K562 (cell line): ENCODE results near the gene GINS2. TPM values are rescaled to one million over a fixed set of nuclear protein-coding genes. Genes with fewer than 3 reads are reported as not detected.

Source experiments
- ATAC-seq: fragments of 200-7000 bp; cut with Tn5 transposase; 3 replicates; pipeline ENCODE4 v1.9.1; 2020; ENCODE audit warnings: moderate library complexity
- BruUV-seq: library from RNA; stranded (reverse); fragments of 400-500 nt; replicated peaks from 2 replicates; lab custom pipeline; 2021; lab: Mats Ljungman, UMichigan
- CTCF ChIA-PET: fragments of 300-600 bp; formaldehyde crosslinking; extraction: SDS; loops from one replicate; lab custom pipeline; 2021; ENCODE audit warnings: low intra/inter-chr PET ratio; lab: Yijun Ruan, JAX
- POLR2A ChIA-PET: fragments of 300-600, 350-650 bp; sonication (Branson Sonifier 250); formaldehyde crosslinking; extraction: SDS; loops from one replicate; lab custom pipeline; 2021; ENCODE audit warnings: antibody characterized with exemption, inconsistent platforms; lab: Yijun Ruan, JAX
- DNase-seq, 4 experiments: peaks; one replicate each; pipeline versions ENCODE4 v3.0.0 to v3.0.0-alpha.2; 2011 to 2018; ENCODE audit warnings: low spot score in 3 of 4, mixed read lengths in 3 of 4; ENCODE audit errors: extremely low read depth in 1 of 4
- FAIRE-seq: peaks from 2 replicates; lab custom pipeline; 2011; peaks lifted over from hg19 to GRCh38; lab: Jason Lieb, UNC
- H2AFZ ChIP-seq: 2 replicates; pipeline ENCODE4 v1.6.0; 2011; ENCODE audit warnings: low read depth, low read length, control low read depth, inconsistent platforms
- H3K27ac ChIP-seq: fragments of 200-600 bp; 3 replicates; pipeline ENCODE4 v1.8.0; 2011; ENCODE audit warnings: low read depth, mild to moderate bottlenecking, control low read depth, inconsistent platforms, low read length, moderate library complexity, mixed read lengths; ENCODE audit errors: extremely low read depth
- H3K27me3 ChIP-seq, 2 experiments: fragments of 300-600 bp in 1 of 2; 2 replicates in 1 of 2; 3 replicates in 1 of 2; pipeline versions ENCODE4 v1.6.0 to v1.8.0; 2011; ENCODE audit warnings: inconsistent platforms in 2 of 2, low read length in 2 of 2, mild to moderate bottlenecking in 1 of 2, mixed read lengths in 1 of 2, moderate library complexity in 1 of 2; ENCODE audit not compliant: control insufficient read depth in 2 of 2, insufficient read depth in 2 of 2
- H3K36me3 ChIP-seq: fragments of 300-600 bp; 3 replicates; pipeline ENCODE4 v1.8.0; 2011; ENCODE audit warnings: mild to moderate bottlenecking, low read length, inconsistent platforms; ENCODE audit not compliant: control insufficient read depth, insufficient read depth
- H3K4me1 ChIP-seq, 2 experiments: fragments of 200-600 bp in 1 of 2; replicated peaks in 1 of 2; 2 replicates in 1 of 2; 3 replicates in 1 of 2; pipeline versions ENCODE4 v1.5.1 to v1.8.0; 2011; ENCODE audit warnings: inconsistent platforms in 2 of 2, low read length in 2 of 2, mild to moderate bottlenecking in 1 of 2, mixed read lengths in 1 of 2, moderate library complexity in 1 of 2; ENCODE audit not compliant: control insufficient read depth in 2 of 2, insufficient read depth in 2 of 2
- H3K4me2 ChIP-seq: 2 replicates; pipeline ENCODE4 v1.6.1; 2011; ENCODE audit warnings: low read length, control low read depth, inconsistent platforms, mixed read lengths; ENCODE audit not compliant: insufficient read depth
- H3K4me3 ChIP-seq: fragments of 200-600 bp; sonication (generic), shearing (Covaris generic); 2 replicates; pipeline ENCODE4 v1.5.1; 2016; ENCODE audit warnings: control low read depth, inconsistent platforms
- H3K79me2 ChIP-seq: fragments of 200-600 bp; 3 replicates; pipeline ENCODE4 v1.8.0; 2011; ENCODE audit warnings: low read length, inconsistent platforms; ENCODE audit not compliant: control insufficient read depth, insufficient read depth
- H3K9ac ChIP-seq, 2 experiments: 2 replicates each; pipeline versions ENCODE4 v1.6.0 to v1.6.1; 2011; ENCODE audit warnings: low read depth in 2 of 2, low read length in 2 of 2, control low read depth in 1 of 2, inconsistent platforms in 1 of 2, mild to moderate bottlenecking in 1 of 2, mixed read lengths in 1 of 2; ENCODE audit not compliant: insufficient read depth in 1 of 2
- H3K9me1 ChIP-seq: one replicate; pipeline ENCODE4 v1.6.0; 2011; ENCODE audit warnings: inconsistent platforms, mild to moderate bottlenecking, low read length, moderate library complexity; ENCODE audit not compliant: control insufficient read depth, insufficient read depth
- H3K9me3 ChIP-seq: replicated peaks from 2 replicates; pipeline ENCODE4 v1.5.1; 2011; ENCODE audit warnings: low read depth, low read length, inconsistent platforms; ENCODE audit not compliant: control insufficient read depth, insufficient read depth
- H4K20me1 ChIP-seq: replicated peaks from 2 replicates; pipeline ENCODE4 v1.6.1; 2011; ENCODE audit warnings: low read length, inconsistent platforms, mixed read lengths; ENCODE audit not compliant: control insufficient read depth, insufficient read depth
- BACH1 ChIP-seq: fragments of 200-800 bp; sonication (Bioruptor generic); IDR thresholded peaks from 2 replicates; pipeline ENCODE4 v1.6.1; 2016; ENCODE audit warnings: missing genetic modification characterization, missing compliant biosample characterization
- BMI1 ChIP-seq: fragments of 150-350 bp; IDR thresholded peaks from 2 replicates; pipeline ENCODE4 v1.6.1; 2014; ENCODE audit warnings: low read length
- CUX1 ChIP-seq: fragments of 200-800 bp; sonication (Bioruptor generic); IDR thresholded peaks from 2 replicates; pipeline ENCODE4 v1.6.1; 2016; ENCODE audit warnings: missing genetic modification characterization, missing compliant biosample characterization
- KAT2B ChIP-seq: IDR thresholded peaks from one replicate; pipeline ENCODE4 v1.6.1; 2012; ENCODE audit warnings: low read depth, mild to moderate bottlenecking, control low read depth, inconsistent platforms, low read length, moderate library complexity
- MTA3 ChIP-seq: fragments of 450-650 bp; formaldehyde crosslinking; IDR thresholded peaks from 2 replicates; pipeline ENCODE4 v1.6.1; 2017; ENCODE audit warnings: mild to moderate bottlenecking, borderline replicate concordance
- POLR2A ChIP-seq: fragments of 450-650 bp; conservative IDR thresholded peaks from 2 replicates; pipeline ENCODE4 v1.6.1; 2016
- POLR2B ChIP-seq: fragments of 450-650 bp; IDR thresholded peaks from 2 replicates; pipeline ENCODE4 v1.6.1; 2018; ENCODE audit warnings: low read depth; ENCODE audit not compliant: partially characterized antibody
- RBM22 ChIP-seq: fragments of 200-400 bp; formaldehyde crosslinking; IDR thresholded peaks from 2 replicates; pipeline ENCODE4 v1.6.1; 2018; ENCODE audit warnings: low read length, low read depth; ENCODE audit not compliant: poor library complexity, severe bottlenecking
- RBM25 ChIP-seq: fragments of 200-400 bp; formaldehyde crosslinking; IDR thresholded peaks from 2 replicates; pipeline ENCODE4 v1.6.1; 2018; ENCODE audit warnings: low read length, low read depth, moderate library complexity; ENCODE audit not compliant: severe bottlenecking
- STAG1 ChIP-seq: sonication (generic); formaldehyde crosslinking; IDR thresholded peaks from 2 replicates; pipeline ENCODE4 v1.5.0; 2020; ENCODE audit warnings: missing genetic modification reagents, borderline replicate concordance
- STAT5B ChIP-seq: fragments of 250-450 bp; sonication (Bioruptor Pico); IDR thresholded peaks from 2 replicates; pipeline ENCODE4 v1.8.0; 2021; ENCODE audit warnings: mild to moderate bottlenecking, inconsistent platforms
- TAF15 ChIP-seq: fragments of 200-400 bp; formaldehyde crosslinking; IDR thresholded peaks from 2 replicates; pipeline ENCODE4 v1.6.1; 2017; ENCODE audit warnings: mild to moderate bottlenecking, low read depth, low read length, moderate library complexity
- TBP ChIP-seq: optimal IDR thresholded peaks from 2 replicates; pipeline ENCODE3; 2011; ENCODE audit warnings: low read depth, low read length, improper control_type of control experiment
- ZNF12 ChIP-seq: sonication (generic); formaldehyde crosslinking; IDR thresholded peaks from 2 replicates; pipeline ENCODE4 v1.4.0; 2020; ENCODE audit warnings: mild to moderate bottlenecking, missing genetic modification reagents
- WGBS: fragments of 100-300 bp; shearing (Covaris generic); methylation state at CpG from one replicate; pipeline ENCODE4 v1.1.6; 2016; ENCODE audit warnings: low coverage, mixed read lengths; ENCODE audit not compliant: insufficient coverage; ENCODE audit errors: missing lambda C conversion rate; 5-methylcytosine and 5-hydroxymethylcytosine counted together
- in situ Hi-C: fragments of 300-500 bp; cut with MboI; formaldehyde crosslinking; loops from 4 replicates; pipeline ENCODE4 v1.15.0; 2018; ENCODE audit warnings: inconsistent platforms, mixed read lengths
- intact Hi-C: fragments of 100-400 bp; cut with micrococcal nuclease; formaldehyde crosslinking; loops from 2 replicates; pipeline ENCODE4 v1.14.2; 2022
- polyA plus RNA-seq, 8 experiments: library from polyadenylated mRNA; depleted of rRNA in 4 of 8; stranded (reverse) in 5 of 8; unstranded in 3 of 8; fragments of >200 nt; fragmentation: Nextera tagmentation in 2 of 8; fragmentation: Illumina TruSeq in 1 of 8; extraction: Ambion mirVana in 2 of 8; extraction: Trizol in 1 of 8; gene quantifications; 2 replicates each; pipeline versions ENCODE4 v1.2.1 to v1.2.3, GENCODE V29; 2011 to 2014; ENCODE audit warnings: inconsistent platforms in 1 of 8, missing spikeins in 1 of 8
- total RNA-seq, 7 experiments: library from RNA; depleted of rRNA in 6 of 7; stranded (reverse); fragments of >200 nt in 6 of 7; fragmentation: Illumina TruSeq in 2 of 7; extraction: Trizol in 2 of 7; gene quantifications; 2 replicates each; pipeline versions ENCODE4 v1.2.1 to v1.2.3, GENCODE V29; 2011 to 2021; ENCODE audit warnings: low replicate concordance in 1 of 7

Gene GINS2
- total and polyA plus RNA-seq, 9 of the 15 experiments (the other 6 are each of a cell fraction or from before 2014, with no cell fraction given): 40.4 to 76.2 (median 44.6) TPM

DNA sequence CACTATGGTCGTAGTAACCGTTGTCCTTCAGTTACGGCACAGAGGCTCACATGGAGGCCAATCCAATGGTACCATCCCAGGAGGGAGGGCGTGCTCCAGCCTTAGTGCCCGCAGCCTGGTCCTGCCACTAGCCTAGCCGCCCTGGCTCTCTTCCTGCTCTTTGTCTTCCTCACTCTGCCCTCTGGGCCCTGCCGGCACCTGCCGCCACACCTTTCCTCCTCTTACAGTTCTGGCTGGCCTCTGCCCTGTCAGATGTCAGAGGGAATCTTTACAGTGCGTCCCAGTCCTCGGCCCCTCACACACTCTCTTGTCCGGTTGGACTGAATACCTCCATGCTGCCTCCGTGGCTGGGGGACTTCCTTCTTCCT, 23.4 kb downstream of the GINS2 start:
- 96% methylated on average over 11 of the region's 12 CpGs for WGBS

GRCh38 chr16:85664580-85665372, 24.0 kb downstream of the GINS2 start:
- Histone ChIP-seq H3K36me3 (peaks cover 99% of the 10 kb centered on the region), H3K4me2 (no peak overlapping the region)
- no TSS peak for BruUV-seq
- TF ChIP-seq CUX1 (CRISPR knock-in tag) (no peak), TBP (no peak), BACH1 (no peak), RBM25 (no peak), POLR2B (no peak)

More for the DNA sequence above, 23.4 kb downstream of the GINS2 start:
- in situ Hi-C loops: no loop called here
- peaks cover 16% of the 10 kb centered on the region; the same call in 2 of the 3 replicates for H3K79me2 ChIP-seq
- H3K27me3 ChIP-seq: no peaks in the 10 kb centered on the region
- FAIRE-seq: no peak
- H3K9me3 ChIP-seq: no peaks in the 10 kb centered on the region
- peaks cover 0 to 8% of the 10 kb centered on the region in 2 experiments; a peak in 1 of 5 replicates for H3K4me1 ChIP-seq
- BruUV-seq: no TSS peak
- peaks cover 26% of the 10 kb centered on the region for H4K20me1 ChIP-seq
- ChIA-PET POLR2A (interaction anchor here (1.6 kb wide), 1 partner anchor 17 kb away, joined by 4 read pairs; no protein-coding TSS in a partner anchor), CTCF (no interaction called here)
- intact Hi-C loops: no loop called here
- H3K9ac ChIP-seq: 0 out of 4 replicates have a peak overlapping the region, but pooled peaks of 1 of the 2 experiments have one; percentile 20
- peaks cover 99% of the 10 kb centered on the region for H3K36me3 ChIP-seq
- no peak for DNase-seq
- ATAC-seq: no peak
- no peak overlapping the region for H3K27ac ChIP-seq
- H3K9me1 ChIP-seq: no peaks in the 10 kb centered on the region
- no peak overlapping the region for H2AFZ ChIP-seq
- TF ChIP-seq POLR2A: 0 out of 2 replicates have a peak, but pooled peaks have one; percentile 11
- TF ChIP-seq ZNF12 (CRISPR knock-in tag): no peak
- no peak for TF ChIP-seq STAT5B
- no peak for TF ChIP-seq TAF15
- peak; percentile 34 for TF ChIP-seq RBM22
- TF ChIP-seq KAT2B: no peak
- no peak for TF ChIP-seq BMI1
- no peak for TF ChIP-seq STAG1 (CRISPR knock-in tag)
- no peak for TF ChIP-seq MTA3
- H3K4me3 ChIP-seq: no peak overlapping the region
- H3K4me2 ChIP-seq: no peak overlapping the region

More at GRCh38 chr16:85664580-85665372, 24.0 kb downstream of the GINS2 start:
- Histone ChIP-seq H3K27me3 (no peaks in the 10 kb centered on the region), H3K27ac (no peak overlapping the region), H3K9me3 (no peaks in the 10 kb centered on the region), H4K20me1 (peaks cover 27% of the 10 kb centered on the region), H3K4me3 (no peak overlapping the region), H3K4me1 (peaks cover 0 to 8% of the 10 kb centered on the region in 2 experiments; a peak in 1 of 5 replicates), H3K79me2 (peaks cover 20% of the 10 kb centered on the region), H3K9me1 (no peaks in the 10 kb centered on the region), H3K9ac (0 out of 4 replicates have a peak overlapping the region, but pooled peaks of 1 of the 2 experiments have one; percentile 20), H2AFZ (no peak overlapping the region)
- FAIRE-seq (peak; percentile 19), DNase-seq (no peak), ATAC-seq (no peak)
- WGBS: 95% methylated on average over 24 of the region's 27 CpGs
- ChIA-PET POLR2A (no interaction called here), CTCF (no interaction called here)
- in situ Hi-C loops (no loop called here), intact Hi-C loops (no loop called here)
